ENCODE data around the gene MRE11. TPM values are rescaled to one million over a fixed set of nuclear protein-coding genes. Genes with fewer than 3 reads are reported as not detected.

Gene MRE11
- total RNA-seq, 1 experiment from 2014 or later = 40.7 TPM

DNA sequence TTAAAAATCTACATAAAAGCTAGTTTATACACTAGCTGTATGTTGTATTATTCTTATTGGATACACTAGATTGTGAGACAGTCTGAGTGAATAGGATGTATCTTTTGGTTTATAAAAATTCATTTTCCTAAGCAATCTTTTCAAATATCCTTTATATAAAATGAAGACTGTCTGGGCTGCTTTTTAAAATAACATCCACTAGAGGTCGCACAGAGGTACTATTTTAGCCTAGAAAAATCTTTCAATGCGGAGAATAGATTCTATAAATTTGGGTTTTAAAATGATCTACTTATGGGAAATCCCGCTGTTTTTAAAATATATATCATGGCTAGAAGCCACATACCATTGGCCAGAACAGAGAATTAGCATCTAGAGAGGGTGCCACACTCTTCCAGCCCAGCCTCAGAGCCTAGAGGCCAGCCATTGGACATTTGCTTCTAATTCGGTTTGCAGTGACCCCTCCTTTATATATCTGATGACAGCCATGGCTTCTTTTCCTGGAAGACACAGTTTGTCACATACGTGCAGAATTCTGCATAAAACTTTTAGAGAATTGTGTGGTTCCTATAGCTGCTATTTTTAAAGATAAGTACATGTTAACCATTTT lies 25.9 kb upstream of the MRE11 start:
- no peak overlapping the region for H3K14ac ChIP-seq (ENCODE audit: insufficient read depth, low read length)
- no peak overlapping the region for H3K4me2 ChIP-seq (ENCODE audit: insufficient read depth, insufficient read length, low read length)
- H3K9me3 ChIP-seq (ENCODE audit: control insufficient read depth, low read depth, low read length) = no peaks in the 10 kb centered on the region
- H3K4me1 Mint-ChIP-seq = no peaks in the 10 kb centered on the region
- no peak overlapping the region for H2BK12ac ChIP-seq (ENCODE audit: insufficient read length, low read depth, low read length)
- H2BK5ac ChIP-seq (ENCODE audit: insufficient read length, low read length) = no peak overlapping the region
- H3K23ac ChIP-seq (ENCODE audit: insufficient read length, low read depth, low read length) = no peak overlapping the region
- H3T11ph ChIP-seq (ENCODE audit: low read length) = no peak overlapping the region
- no peak overlapping the region for H2AFZ ChIP-seq (ENCODE audit: low read length)
- H3K4me1 ChIP-seq (ENCODE audit: insufficient read depth, low read length) = no peaks in the 10 kb centered on the region
- no peak overlapping the region for H3K27ac ChIP-seq (ENCODE audit: insufficient read length, low read depth, low read length)
- no peaks in the 10 kb centered on the region for H3K36me3 Mint-ChIP-seq (ENCODE audit: insufficient read depth in 1 of 3, low read depth in 3 of 3)
- H4K5ac ChIP-seq (ENCODE audit: insufficient read length, low read depth, low read length) = no peak overlapping the region
- H3K23me2 ChIP-seq (ENCODE audit: insufficient read length, low read depth, low read length, poor library complexity, severe bottlenecking) = no peaks in the 10 kb centered on the region
- no peak overlapping the region for H3K9ac ChIP-seq (ENCODE audit: extremely low read depth, insufficient read length, low read length)
- no peak overlapping the region for H3K4ac ChIP-seq (ENCODE audit: low read depth, low read length)
- no peak overlapping the region for H3K27ac Mint-ChIP-seq
- WGBS (ENCODE audit: extremely low coverage, insufficient read length, low lambda C conversion rate) = no CpG with 5 or more reads among the region's 5 CpGs
- no peaks in the 10 kb centered on the region for H3K79me1 ChIP-seq (ENCODE audit: insufficient read depth, low read depth, low read length, poor library complexity, severe bottlenecking)
- no peaks in the 10 kb centered on the region for H4K20me1 ChIP-seq (ENCODE audit: control insufficient read depth, insufficient read depth, insufficient read length)
- H2AK5ac ChIP-seq (ENCODE audit: insufficient read length, low read length) = no peak overlapping the region
- no peak overlapping the region for H2BK15ac ChIP-seq (ENCODE audit: low read depth, low read length)
- no peaks in the 10 kb centered on the region for H3K79me2 ChIP-seq (ENCODE audit: insufficient read depth, low read length)
- H4K91ac ChIP-seq (ENCODE audit: insufficient read length, low read depth, low read length) = no peak overlapping the region
- TF ChIP-seq, protein P1, sequence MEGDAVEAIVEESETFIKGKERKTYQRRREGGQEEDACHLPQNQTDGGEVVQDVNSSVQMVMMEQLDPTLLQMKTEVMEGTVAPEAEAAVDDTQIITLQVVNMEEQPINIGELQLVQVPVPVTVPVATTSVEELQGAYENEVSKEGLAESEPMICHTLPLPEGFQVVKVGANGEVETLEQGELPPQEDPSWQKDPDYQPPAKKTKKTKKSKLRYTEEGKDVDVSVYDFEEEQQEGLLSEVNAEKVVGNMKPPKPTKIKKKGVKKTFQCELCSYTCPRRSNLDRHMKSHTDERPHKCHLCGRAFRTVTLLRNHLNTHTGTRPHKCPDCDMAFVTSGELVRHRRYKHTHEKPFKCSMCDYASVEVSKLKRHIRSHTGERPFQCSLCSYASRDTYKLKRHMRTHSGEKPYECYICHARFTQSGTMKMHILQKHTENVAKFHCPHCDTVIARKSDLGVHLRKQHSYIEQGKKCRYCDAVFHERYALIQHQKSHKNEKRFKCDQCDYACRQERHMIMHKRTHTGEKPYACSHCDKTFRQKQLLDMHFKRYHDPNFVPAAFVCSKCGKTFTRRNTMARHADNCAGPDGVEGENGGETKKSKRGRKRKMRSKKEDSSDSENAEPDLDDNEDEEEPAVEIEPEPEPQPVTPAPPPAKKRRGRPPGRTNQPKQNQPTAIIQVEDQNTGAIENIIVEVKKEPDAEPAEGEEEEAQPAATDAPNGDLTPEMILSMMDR (conservative IDR thresholded peaks at IDR 0.05) = peak; percentile 80
- H4K8ac ChIP-seq (replicated peaks; ENCODE audit: insufficient read length, low read depth, low read length) = no peak overlapping the region
- no peak overlapping the region for H2BK20ac ChIP-seq (ENCODE audit: low read depth, low read length, poor library complexity, severe bottlenecking)
- no peak overlapping the region for H3K4me3 Mint-ChIP-seq
- H3K9me3 Mint-ChIP-seq = no peaks in the 10 kb centered on the region
- no peak overlapping the region for H3K18ac ChIP-seq (ENCODE audit: insufficient read length, low read depth, low read length)
- H3K27me3 Mint-ChIP-seq (ENCODE audit: low read depth) = peaks cover 19% of the 10 kb centered on the region
- H3K56ac ChIP-seq (ENCODE audit: insufficient read length, low read depth, low read length) = no peak overlapping the region
- no peak for DNase-seq
- no peaks in the 10 kb centered on the region for H3K27me3 ChIP-seq (ENCODE audit: insufficient read depth, low read length)
- no peak overlapping the region for H2BK120ac ChIP-seq (ENCODE audit: low read depth, low read length, poor library complexity, severe bottlenecking)

Data from H9 (cell line).